ENCODE measurements around the gene CTU1. TPM values are rescaled to one million over a fixed set of nuclear protein-coding genes. Genes with fewer than 3 reads are reported as not detected.

CTU1 gene
- total and polyA plus RNA-seq, 2 of the 4 experiments (the other 2 are of a cell fraction), result 2.0 to 3.3 TPM

- no peak overlapping the region for H2AK9ac ChIP-seq (replicated peaks; ENCODE audit: low read depth, low read length, poor library complexity)
- H2BK120ac ChIP-seq (ENCODE audit: low read depth, low read length), result no peak overlapping the region
- ChIA-PET POLR2A (ENCODE audit: unreplicated experiment) (no interaction called here), CTCF (no interaction called here)
- dilution Hi-C loops (cut with HindIII; ENCODE audit: low sequenced_read_pairs, unreplicated experiment), result no loop called here
- H3K9ac ChIP-seq (ENCODE audit: low read depth, low read length), result no peak overlapping the region
- no peak overlapping the region for H3K4me2 ChIP-seq (ENCODE audit: low read depth, low read length)
- H4K5ac ChIP-seq (ENCODE audit: low read depth, low read length), result no peak overlapping the region
- H3K27me3 ChIP-seq (ENCODE audit: control insufficient read depth, insufficient read depth, low read length), result peaks cover 4% of the 10 kb centered on the region; the same call in 1 of the 2 replicates
- H3K79me1 ChIP-seq (ENCODE audit: low read depth in 1 of 2, low read length in 2 of 2), result no peaks in the 10 kb centered on the region
- H3K9me1 ChIP-seq (ENCODE audit: insufficient read depth, low read length), result no peaks in the 10 kb centered on the region
- H3K9me3 ChIP-seq (ENCODE audit: control insufficient read depth, insufficient read depth, low read length), result no peaks in the 10 kb centered on the region
- TF ChIP-seq MXI1 (IDR thresholded peaks at IDR 0.05; ENCODE audit: borderline replicate concordance, low read depth, low read length) (no peak), BHLHE40 (IDR thresholded peaks at IDR 0.05; ENCODE audit: low read depth, low read length) (no peak), FOS (IDR thresholded peaks at IDR 0.05; ENCODE audit: low read depth, low read length) (no peak), NFE2L2 (IDR thresholded peaks at IDR 0.05; ENCODE audit: low read depth, low read length) (no peak), CEBPB (IDR thresholded peaks at IDR 0.05; ENCODE audit: low read depth, low read length) (no peak), RAD21 (IDR thresholded peaks at IDR 0.05; ENCODE audit: low read length) (no peak), CHD1 (IDR thresholded peaks at IDR 0.05; ENCODE audit: low read depth, low read length) (no peak)
- in situ Hi-C loops (cut with MboI; ENCODE audit: low sequenced_read_pairs), result no loop called here
- no peak overlapping the region for H4K91ac ChIP-seq (ENCODE audit: insufficient read depth, low read depth, low read length)
- no peaks in the 10 kb centered on the region for H3K4me1 ChIP-seq (ENCODE audit: control insufficient read depth, insufficient read depth, low read length)
- no TSS peak for BruUV-seq (replicated peaks)
- H2BK20ac ChIP-seq (ENCODE audit: low read depth, low read length), result no peak overlapping the region
- H2AK5ac ChIP-seq (ENCODE audit: low read depth, low read length), result no peak overlapping the region
- H3K4ac ChIP-seq (ENCODE audit: low read depth, low read length), result no peak overlapping the region
- no peak overlapping the region for H2AFZ ChIP-seq (replicated peaks; ENCODE audit: low read length, poor library complexity)
- intact Hi-C loops (cut with micrococcal nuclease), result no loop called here
- no peak overlapping the region for H3K4me3 ChIP-seq (ENCODE audit: insufficient read depth, low read depth, low read length)
- no CpG with 5 or more reads among the region's 2 CpGs for WGBS, 2 experiments (ENCODE audit: extremely low coverage in 2 of 2, insufficient read length in 1 of 2)
- H4K20me1 ChIP-seq (ENCODE audit: insufficient read depth, low read length), result no peaks in the 10 kb centered on the region
- no peak overlapping the region for H2BK15ac ChIP-seq (ENCODE audit: low read depth, low read length)
- DNase-seq (no peak), ATAC-seq (ENCODE audit: low read depth) (no peak)
- H4K8ac ChIP-seq (ENCODE audit: low read depth in 2 of 2, low read length in 2 of 2), result no peak overlapping the region
- no peak overlapping the region for H3K14ac ChIP-seq (replicated peaks; ENCODE audit: low read depth, low read length)
- H3K23ac ChIP-seq (ENCODE audit: low read depth, low read length), result no peak overlapping the region
- H3K36me3 ChIP-seq (ENCODE audit: control insufficient read depth, insufficient read depth, low read length), result no peaks in the 10 kb centered on the region
- H3K27ac ChIP-seq (ENCODE audit: insufficient read depth, low read length), result no peak overlapping the region
- no peak overlapping the region for H3K18ac ChIP-seq (ENCODE audit: low read depth, low read length)
- H2BK5ac ChIP-seq (ENCODE audit: low read depth, low read length, poor library complexity, severe bottlenecking), result no peak overlapping the region
- H3K56ac ChIP-seq (ENCODE audit: extremely low read depth, insufficient read depth, low read length), result no peak overlapping the region
These were observed 48.5 kb upstream of the CTU1 start for GRCh38 chr19:51156710-51157109.

Measured in IMR-90 (cell line).